HG03060 (cell line): ENCODE measurements around the gene NR0B1.

Experiments
- ATAC-seq: cut with Tn5 transposase; IDR thresholded peaks from one replicate; pipeline ENCODE4 v1.9.1; 2021; ENCODE audit warnings: low read depth, moderate number of reproducible peaks; ENCODE audit not compliant: unreplicated experiment

Gene NR0B1, protein sequence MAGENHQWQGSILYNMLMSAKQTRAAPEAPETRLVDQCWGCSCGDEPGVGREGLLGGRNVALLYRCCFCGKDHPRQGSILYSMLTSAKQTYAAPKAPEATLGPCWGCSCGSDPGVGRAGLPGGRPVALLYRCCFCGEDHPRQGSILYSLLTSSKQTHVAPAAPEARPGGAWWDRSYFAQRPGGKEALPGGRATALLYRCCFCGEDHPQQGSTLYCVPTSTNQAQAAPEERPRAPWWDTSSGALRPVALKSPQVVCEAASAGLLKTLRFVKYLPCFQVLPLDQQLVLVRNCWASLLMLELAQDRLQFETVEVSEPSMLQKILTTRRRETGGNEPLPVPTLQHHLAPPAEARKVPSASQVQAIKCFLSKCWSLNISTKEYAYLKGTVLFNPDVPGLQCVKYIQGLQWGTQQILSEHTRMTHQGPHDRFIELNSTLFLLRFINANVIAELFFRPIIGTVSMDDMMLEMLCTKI

DNA sequence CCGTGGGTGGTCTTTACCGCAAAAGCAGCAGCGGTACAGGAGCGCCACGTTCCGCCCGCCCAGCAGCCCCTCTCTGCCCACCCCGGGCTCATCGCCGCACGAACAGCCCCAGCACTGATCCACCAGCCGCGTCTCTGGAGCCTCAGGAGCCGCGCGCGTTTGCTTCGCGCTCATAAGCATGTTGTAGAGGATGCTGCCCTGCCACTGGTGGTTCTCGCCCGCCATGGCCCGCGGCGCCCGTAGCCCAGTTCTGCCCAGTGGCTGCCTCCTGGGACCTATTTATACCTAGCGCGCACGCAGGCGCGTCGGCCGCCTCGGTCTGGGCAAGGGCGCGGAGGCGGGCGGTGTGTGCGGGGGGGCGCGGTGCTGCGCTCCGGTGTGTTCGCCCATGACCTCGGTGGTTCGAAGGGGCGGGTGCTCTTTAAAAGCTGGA, at the start of gene NR0B1:
TSS of gene NR0B1 (minus strand) at position 252 of the 433 bp plus-strand sequence. CDS start at position 225, 27 bp downstream.
- no peak for ATAC-seq

DNA sequence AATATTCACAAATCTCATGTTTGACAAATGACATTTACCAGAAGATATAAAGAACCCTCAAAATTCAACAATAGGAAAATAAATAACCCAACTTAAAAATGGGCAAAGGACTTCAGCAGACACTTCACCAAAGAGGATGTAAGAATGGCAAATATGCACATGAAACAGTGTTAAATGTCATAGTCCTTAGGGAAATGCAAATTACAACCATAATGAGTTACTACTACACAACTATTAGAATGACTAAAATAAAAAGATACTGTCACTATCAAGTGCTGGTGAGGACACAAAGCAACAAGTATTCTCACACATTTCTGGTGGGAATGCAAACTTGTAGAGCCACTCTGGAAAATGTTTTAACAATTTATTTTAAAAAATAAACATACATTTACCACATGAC, 40.8 kb upstream of the NR0B1 start:
- no peak for ATAC-seq

DNA sequence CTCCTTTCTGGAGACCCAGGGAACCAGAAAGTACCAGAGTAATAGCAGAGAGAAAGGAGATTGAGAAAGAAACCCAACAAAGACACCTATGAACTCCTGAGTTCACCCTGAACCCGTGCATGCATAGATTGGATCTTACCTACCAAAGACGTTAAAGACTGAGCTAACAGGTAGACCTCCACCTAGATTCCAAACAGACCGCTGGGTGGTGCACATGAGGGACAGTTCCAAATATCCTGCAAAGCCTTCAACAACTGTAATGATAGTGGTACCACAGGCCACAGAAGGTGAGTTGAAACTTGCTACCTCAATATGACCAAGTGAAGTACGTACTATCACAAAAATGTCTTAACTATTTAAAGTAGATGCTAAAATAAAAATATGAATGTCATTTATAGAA, 34.0 kb upstream of the NR0B1 start:
- ATAC-seq = no peak

DNA sequence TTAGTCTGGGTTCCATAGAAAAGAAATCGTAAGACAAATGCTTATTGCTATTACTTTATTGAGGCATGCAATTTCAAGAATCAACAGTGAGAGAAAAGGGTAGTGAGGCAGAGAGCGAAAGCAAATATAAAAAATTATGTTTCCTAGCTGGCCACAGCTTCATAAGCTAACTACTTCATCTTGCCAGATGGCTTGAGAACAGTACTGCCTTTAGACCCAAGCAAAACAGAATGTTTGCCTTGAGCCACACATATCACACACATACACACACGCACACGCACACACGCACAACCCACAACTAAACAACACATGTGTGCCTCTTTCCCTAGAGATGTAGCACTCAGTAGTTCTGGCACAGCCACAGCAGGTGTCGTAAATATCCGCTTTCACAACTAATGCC, 31.6 kb upstream of the NR0B1 start:
- no peak for ATAC-seq

DNA sequence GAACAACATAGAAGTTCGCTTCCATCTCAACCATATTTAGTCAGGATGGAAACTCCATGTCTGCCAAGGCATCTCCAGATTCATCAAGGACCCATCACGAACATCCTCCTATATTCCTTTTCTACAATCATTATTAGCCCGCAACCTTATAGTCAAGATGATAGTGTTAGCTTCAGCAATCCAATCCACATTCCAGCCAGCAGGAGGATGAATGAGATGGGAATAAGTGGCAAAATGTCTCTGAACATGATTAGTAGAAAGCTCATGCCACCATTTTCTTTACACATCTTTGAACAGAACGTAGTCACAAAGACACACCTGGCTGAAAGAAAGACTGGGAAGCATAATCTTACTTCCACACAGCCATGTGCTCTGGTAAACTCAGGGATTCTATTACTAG, 18.6 kb upstream of the NR0B1 start:
- no peak for ATAC-seq

DNA sequence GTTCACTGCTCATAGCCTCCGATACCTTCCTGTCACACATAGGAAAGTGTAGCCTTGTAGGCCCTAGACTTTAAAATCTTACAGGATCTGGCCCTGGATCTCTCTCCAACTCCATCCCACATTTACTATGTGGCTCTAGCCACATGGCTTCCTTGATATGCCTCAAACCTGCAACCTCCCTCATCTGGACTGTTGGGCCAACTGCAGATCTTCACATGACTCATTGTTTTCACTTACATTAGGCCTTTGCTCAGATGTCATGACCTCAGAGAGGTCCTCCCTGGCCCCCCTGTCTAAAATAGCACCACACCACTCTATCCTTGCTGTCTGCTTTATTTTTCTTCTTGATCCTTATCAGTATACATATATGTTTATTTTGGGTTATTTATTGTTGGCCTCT, 8.1 kb upstream of the NR0B1 start:
- no peak for ATAC-seq

DNA sequence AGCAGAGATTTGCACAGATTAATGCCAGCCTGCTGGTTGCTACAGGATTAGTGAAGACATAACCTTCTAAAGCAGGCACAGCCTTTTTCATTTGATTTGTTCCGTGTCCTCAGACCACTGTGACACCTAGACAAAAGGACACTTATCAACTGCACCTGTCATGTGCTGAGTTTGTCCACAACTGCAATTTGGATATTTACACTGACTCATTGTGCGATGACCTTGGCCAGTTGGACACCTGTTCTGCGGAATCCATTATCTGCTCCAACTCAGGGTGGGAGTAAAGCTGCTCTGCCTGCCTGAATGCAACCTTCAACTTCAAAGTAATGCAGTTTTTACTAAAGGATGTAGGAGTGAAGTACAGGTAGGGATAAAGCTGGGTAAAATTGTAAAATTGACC, 4.1 kb upstream of the NR0B1 start:
- no peak for ATAC-seq

DNA sequence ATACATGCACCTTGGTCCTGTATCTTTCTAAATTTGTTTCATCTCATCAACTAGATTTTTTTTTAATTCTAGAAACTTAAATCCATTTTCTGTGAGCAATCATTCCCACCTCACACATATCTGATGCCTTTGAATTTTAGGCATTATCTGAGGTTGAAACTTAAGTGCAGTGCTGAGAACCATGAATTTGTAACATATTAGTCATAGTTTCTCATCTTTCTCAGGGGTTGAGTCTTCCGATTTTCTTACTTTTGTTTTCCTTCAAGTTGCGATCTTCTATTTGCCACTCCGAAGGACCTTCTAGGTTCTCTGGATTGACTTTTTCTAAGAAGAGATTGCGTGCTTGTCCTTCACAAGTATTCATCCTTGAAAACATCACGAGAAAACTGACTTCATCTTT, 3.7 kb upstream of the NR0B1 start:
- no peak for ATAC-seq

DNA sequence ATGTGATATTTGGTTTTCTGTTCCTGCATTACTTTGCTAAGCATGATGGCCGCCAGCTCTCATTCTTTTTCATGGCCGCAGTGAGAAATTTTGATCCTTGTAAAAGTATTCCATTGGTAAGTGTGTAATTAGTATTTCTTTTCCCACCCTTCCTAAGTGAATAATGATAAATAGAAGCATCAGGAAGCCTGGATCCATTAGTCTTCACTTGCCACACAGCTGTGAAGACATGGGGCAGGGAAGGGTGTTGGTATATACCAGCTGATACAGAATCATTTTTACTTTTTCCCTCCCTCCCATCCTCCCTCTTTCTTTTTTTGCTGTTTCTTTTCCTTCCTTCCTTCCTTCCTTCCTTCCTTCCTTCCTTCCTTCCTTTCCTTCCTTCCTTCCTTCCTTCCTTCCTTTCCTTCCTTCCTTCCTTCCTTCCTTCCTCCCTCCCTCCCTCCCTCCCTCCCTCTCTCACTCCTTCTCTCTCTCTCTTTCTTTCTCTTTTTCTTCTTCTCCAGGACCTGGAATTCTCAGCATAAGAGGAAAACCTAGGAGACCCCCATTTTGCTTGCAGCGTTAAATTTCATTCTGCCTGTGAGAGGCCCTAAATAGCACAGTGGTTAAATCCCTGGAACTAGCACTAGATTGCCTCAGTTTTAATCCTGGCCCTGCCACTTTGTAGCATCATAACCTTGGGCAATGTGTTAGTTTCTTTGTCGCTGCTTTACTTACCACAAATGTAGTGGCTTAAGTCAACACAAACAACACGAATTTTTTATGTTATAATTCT, 1.4 kb upstream of the NR0B1 start:
- ATAC-seq = no peak

DNA sequence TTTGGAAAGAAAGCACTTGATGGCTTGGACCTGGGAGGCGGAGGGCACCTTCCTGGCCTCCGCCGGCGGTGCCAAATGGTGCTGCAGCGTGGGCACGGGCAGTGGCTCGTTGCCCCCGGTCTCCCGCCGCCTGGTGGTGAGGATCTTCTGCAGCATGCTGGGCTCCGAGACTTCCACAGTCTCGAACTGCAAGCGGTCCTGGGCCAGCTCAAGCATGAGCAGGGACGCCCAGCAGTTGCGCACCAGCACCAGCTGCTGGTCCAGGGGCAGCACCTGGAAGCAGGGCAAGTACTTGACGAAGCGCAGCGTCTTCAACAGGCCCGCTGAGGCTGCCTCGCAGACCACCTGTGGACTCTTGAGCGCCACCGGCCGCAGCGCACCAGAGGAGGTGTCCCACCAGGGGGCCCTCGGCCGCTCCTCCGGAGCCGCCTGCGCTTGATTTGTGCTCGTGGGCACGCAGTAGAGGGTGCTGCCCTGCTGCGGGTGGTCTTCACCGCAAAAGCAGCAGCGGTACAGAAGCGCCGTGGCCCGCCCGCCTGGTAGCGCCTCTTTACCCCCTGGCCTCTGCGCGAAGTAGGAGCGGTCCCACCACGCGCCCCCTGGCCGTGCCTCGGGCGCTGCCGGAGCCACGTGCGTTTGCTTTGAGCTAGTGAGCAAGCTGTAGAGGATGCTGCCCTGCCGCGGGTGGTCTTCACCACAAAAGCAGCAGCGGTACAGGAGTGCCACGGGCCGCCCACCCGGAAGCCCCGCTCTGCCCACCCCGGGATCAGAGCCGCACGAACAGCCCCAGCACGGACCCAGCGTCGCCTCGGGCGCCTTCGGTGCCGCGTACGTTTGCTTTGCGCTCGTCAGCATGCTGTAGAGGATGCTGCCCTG, 689 bp downstream of the NR0B1 start:
- no peak for ATAC-seq

DNA sequence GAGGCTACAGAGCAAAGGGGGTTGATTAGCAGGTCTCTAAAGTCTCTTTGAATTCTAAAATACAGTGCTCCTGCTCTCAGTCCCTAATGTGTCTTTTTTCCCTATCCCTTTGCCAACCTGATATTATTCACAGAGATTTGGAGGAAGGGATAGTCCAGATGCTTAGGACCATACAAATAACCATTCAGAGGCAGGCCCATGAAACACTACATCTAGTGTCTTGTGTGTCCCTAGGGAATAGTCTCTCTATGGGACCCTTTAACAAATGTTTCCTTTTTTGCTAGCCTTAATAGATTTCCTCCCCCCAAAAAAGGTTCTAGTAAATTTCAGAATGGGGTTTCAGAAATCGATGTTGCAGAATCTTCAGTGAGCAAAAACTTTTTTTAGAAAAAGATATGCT, 1.7 kb downstream of the NR0B1 start:
- no peak for ATAC-seq

DNA sequence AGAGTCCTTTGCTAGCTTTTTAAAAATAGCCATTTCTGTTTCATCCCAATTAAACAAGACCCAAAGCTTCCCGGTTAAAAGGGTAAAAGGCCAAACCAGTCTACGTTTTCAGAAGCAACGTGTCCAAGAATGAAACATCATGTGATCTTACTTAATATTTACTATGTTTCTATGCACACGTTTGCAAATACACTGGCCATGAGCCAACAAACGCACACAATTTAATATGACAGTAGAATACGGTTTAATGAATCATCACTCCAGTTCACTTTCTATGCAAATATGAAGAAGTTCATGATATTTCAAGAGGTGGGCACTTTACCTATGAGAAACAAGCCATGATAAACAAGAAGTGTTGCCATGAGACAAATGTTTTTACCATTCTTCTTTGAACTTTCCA, 4.3 kb downstream of the NR0B1 start:
- no peak for ATAC-seq

DNA sequence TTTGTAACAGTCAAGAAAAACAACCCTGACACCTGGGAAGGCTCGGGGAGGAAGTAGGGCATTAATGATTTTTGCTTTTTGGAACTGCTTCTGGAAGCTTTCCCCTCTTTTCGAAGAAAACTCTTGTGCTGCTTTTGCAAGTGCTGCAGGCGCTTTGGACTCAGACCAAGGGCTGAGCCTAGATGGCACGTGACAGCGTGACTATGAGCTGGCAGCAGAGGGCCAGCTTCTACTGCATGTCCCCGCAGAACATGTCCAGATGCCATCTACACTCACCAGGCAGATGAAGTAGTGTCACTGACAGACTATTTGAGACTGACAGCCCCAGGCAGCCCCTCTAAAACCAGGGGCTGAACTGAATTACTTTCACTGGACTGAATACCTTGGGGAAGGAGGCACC, 6.2 kb downstream of the NR0B1 start:
- ATAC-seq = no peak

DNA sequence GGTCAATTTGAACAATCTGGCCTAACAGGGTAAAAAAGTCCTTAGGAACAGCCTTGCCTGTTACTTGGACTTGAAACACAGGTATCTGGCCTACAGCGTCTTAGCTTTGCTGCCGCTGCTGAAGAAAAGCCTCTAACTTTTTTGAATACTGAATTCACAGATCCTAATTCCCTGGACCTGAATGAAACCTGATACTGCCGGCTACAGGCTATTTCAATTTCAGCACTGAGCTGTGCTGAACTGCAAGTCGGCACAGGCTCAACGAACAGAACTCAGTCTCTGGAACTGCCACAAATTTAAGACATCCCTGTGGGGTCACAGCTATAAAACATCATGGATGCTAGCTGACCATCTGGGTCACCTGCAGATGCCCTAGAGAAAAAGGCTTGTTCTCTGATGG, 7.2 kb downstream of the NR0B1 start:
- ATAC-seq = no peak

DNA sequence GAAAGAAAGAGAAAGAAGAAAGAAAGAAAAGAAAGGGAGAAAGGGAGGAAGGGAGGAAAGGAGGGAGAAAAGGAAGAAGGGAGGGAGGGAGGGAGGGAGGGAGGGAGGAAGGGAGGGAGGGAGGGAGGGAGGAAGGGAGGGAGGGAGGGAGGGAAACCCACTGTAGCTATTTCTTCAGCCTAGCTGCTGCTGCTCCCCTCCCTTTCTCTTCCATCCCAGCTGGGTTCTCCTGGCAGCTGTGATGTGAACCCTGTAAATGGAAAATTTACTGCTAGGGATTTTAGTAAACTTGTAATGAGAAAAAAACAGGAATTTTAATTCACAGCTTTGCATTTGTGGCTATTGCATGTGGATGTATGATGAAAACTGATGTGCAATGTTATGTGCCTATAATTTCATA, 8.0 kb downstream of the NR0B1 start:
- ATAC-seq = no peak

DNA sequence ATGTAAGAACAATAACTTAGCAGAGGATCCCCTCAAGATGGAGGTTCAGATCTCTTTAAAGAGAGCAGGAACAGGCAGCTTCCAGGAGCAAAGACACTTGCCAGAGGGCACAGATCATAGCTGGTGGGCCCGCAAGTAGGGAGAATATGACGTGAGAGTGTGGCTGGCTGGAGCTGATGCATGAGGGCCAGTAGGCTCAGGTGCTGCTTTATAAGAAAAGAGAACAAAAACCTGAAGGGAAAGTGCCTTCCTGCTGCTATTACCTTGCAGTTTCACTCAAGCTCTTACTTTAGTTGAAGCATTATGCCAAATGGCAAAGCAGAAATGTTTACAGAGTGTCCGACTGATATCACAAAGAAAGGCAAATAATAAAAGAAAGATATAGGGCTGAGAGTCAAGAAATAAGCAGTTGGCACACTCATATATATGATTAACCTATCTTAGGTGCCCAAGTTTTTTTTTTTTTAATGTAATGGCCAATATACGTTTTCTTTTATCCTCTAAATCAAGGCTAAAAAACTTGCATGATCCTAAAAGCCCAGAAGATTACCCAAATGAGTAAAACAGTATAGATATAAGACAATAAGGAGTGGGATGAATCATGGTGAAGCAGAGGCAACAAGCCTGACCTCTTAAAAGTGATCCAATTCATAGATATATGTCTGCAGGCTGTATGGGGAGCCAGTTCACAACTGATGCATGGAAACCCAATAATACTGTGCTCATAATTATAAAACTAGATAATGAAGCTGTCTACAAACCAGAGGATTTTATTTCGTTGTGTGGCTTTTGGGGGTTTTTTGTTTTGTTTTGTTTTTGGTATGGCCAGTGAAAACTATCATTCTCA, 12.6 kb downstream of the NR0B1 start:
- ATAC-seq = no peak

DNA sequence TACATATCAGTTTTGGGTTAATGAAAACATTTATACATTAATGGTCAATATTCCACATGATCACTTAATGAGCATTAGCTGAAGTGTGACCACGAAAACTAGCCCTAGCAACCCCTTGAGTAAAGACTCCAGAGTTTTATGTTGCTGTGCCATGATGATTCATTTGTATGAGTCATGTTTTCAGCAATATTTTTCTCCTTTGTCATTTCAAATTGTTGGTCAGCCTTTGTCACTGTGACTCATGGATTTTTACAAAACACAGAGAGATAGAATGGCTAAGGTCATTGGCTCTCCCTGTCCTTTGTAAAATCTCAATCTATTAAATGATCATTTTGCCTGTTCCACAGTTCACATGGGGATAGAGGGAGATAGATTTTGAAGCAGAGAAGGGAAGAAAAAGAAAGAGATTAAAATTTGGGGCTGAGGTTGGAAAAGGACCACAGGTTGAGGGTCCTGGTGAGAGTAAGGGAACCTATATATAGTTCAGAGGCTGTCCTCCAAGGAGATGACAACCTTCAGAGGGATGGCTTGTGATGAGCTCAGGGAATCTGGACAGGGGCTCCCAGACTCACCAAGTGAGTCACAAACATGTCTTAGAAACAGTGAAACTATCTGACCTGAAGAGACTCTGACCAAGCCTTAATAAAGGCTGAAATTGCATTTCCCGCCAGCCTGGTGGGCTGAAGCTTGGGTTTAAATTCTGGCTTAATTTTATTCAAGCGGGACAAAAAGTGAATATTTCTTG, 25.6 kb downstream of the NR0B1 start:
- no peak for ATAC-seq

DNA sequence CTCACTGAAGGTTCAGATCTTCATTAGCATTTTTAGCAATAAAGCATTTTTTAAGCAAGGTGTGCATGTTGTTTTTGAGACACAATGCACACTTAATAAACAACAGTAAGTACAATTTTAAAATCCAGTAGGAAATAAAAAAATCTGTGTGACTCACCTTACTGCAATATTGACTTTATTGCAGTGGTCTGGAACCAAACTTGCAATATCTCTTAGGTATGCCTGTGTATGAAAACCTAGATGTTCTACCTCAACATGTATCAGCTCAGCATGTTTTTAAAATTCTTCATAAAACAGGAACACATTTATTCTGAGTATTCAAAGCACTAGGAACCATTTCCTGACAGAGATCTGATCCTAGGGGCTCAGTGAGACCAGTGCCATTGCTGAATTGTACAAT, 26.7 kb downstream of the NR0B1 start:
- ATAC-seq = no peak

DNA sequence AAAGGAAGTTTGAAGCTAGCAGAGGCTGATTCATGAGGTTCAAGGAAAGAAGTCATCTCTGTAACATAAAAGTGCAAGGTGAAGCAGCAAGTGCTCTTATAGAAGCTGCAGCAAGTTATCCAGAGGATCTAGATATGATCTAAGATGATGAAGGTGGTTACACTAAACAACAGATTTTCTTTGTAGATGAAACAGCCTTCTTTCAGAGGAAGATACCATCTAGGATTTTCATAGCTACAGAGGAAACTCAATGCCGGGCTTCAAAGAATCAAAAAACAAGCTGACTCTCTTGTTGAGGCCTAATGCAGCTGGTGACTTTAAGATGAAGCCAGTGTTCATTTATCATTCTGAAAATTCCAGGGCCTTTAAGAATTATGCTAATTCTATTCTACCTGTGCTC, 28.8 kb downstream of the NR0B1 start:
- no peak for ATAC-seq
